Adrenal gland (tissue), 12 donors: ENCODE results near the gene ALDH3B1. TPM values are rescaled to one million over a fixed set of nuclear protein-coding genes. Genes with fewer than 3 reads are reported as not detected.
A peak's percentile ranks its signal among the peaks of the same experiment; 100 is the strongest.

Experiments
- DNase-seq, 7 donors: peaks; one replicate each; pipeline ENCODE4 v3.0.0-alpha.2; 2019 to 2020
- H3K27ac ChIP-seq, 5 donors: fragments of 200-600 bp; sonication (generic) in 4 of 5; 1 replicate in 3 of 5; 2 replicates in 2 of 5; pipeline versions ENCODE4 v1.5.1 to v1.8.0; 2016 to 2020; ENCODE audit warnings: mild to moderate bottlenecking in 1 of 5
- H3K27me3 ChIP-seq: fragments of 200-600 bp; 2 replicates; pipeline ENCODE4 v1.8.0; 2021
- H3K36me3 ChIP-seq, 2 donors: fragments of 200-600 bp; replicated peaks in 1 of 2; 1 replicate in 1 of 2; 2 replicates in 1 of 2; pipeline versions ENCODE4 v1.5.1 to v1.8.0; 2018 to 2022
- H3K4me1 ChIP-seq, 2 donors: fragments of 200-600 bp; replicated peaks in 1 of 2; 1 replicate in 1 of 2; 2 replicates in 1 of 2; pipeline versions ENCODE4 v1.5.1 to v1.8.0; 2018 to 2021
- H3K4me3 ChIP-seq, 4 donors: fragments of 200-600 bp; sonication (generic) in 3 of 4; one replicate each; pipeline ENCODE4 v1.5.1; 2016 to 2018
- H3K9me3 ChIP-seq, 3 donors: fragments of 200-600 bp; sonication (generic) in 1 of 3; replicated peaks in 1 of 3; 1 replicate in 2 of 3; 2 replicates in 1 of 3; pipeline versions ENCODE4 v1.5.1 to v1.8.0; 2016 to 2021
- CTCF ChIP-seq, 6 experiments: fragments of 450-650 bp in 4 of 6; fragments of 200-600 bp in 2 of 6; sonication (generic) in 1 of 6; IDR thresholded peaks; 1 replicate in 5 of 6; 2 replicates in 1 of 6; pipeline versions ENCODE4 v1.5.1 to v1.8.0; 2016 to 2021; ENCODE audit warnings: antibody characterized with exemption in 6 of 6, mild to moderate bottlenecking in 2 of 6, moderate library complexity in 1 of 6
- POLR2A ChIP-seq, 2 donors: fragments of 450-650 bp; IDR thresholded peaks; one replicate each; pipeline ENCODE4 v1.6.1; 2017; ENCODE audit warnings: antibody characterized with exemption in 2 of 2, mild to moderate bottlenecking in 2 of 2, moderate library complexity in 1 of 2
- WGBS, 4 donors: extraction: QIAGEN DNeasy Blood & Tissue Kit in 2 of 4; methylation state at CpG; one replicate each; pipeline versions ENCODE4 v1.1.5 to v1.1.7; 2013 to 2017; 5-methylcytosine and 5-hydroxymethylcytosine counted together
- intact Hi-C, 2 donors: fragments of 100-400 bp; cut with DNase I; formaldehyde crosslinking; loops; one replicate each; pipeline versions ENCODE4 v1.14.1 to v1.15.0; 2022 to 2023
- polyA plus RNA-seq, 3 donors: library from polyadenylated mRNA; stranded (reverse); fragments of 200-250 nt in 2 of 3; fragments of 350-450 nt in 1 of 3; fragmentation: Illumina TruSeq in 1 of 3; extraction: RNeasy Lipid Tissue Mini Kit (QIAGEN cat#74804) in 1 of 3; gene quantifications; one replicate each; pipeline ENCODE4 v1.2.3, GENCODE V29; 2013 to 2014
- total RNA-seq, 9 donors: library from RNA; depleted of rRNA in 4 of 9; stranded (reverse); fragments of >200 nt in 4 of 9; fragments of 120-200 nt in 1 of 9; fragmentation: NEBNext Ultra II Directional in 1 of 9; extraction: Animal tissue kit (Norgen Biotek cat#: 25700) in 1 of 9; gene quantifications; one replicate each; pipeline versions ENCODE4 v1.1.0 to v1.2.4, GENCODE V29; 2013 to 2023
- donor health status: healthy with polysubstance abuse.
- donor health status: Bipolar disorder and iron deficiency.
- donor health status: DM: yes; HTN: yes; CAD: no.
- donor health status: DM: no; HTN: no; CAD: no.
- donor health status: DM: no; HTN: no; CAD: no.
- donor health status: DM: yes; HTN: yes; CAD: no.

Gene ALDH3B1
- total and polyA plus RNA-seq, 12 donors, result 0.72 to 70.3 (median 51.6) TPM

- WGBS, 4 donors, result 23 to 40% (median 33%) methylated on average over 9 to 11 of the region's 11 CpGs
- Histone ChIP-seq H3K27ac (peak overlapping the region in 3 of 5 donors; percentile 41 to 62 (median 62)), H3K9me3 (no peaks in the 10 kb centered on the region), H3K36me3 (peaks cover 0 to 5% of the 10 kb centered on the region in 2 donors), H3K4me3 (no peak overlapping the region), H3K4me1 (peaks cover 8 to 33% of the 10 kb centered on the region in 2 donors), H3K27me3 (no peaks in the 10 kb centered on the region)
- TF ChIP-seq CTCF (IDR thresholded peaks at IDR 0.05) (peak; percentile 28 to 65 (median 40)), POLR2A (IDR thresholded peaks at IDR 0.05) (peak in 1 of 2 donors; percentile 29)
- DNase-seq, result peak in 6 of 7 donors; percentile 70 to 81 (median 78)
- intact Hi-C loops, result no loop called here
These were observed 10.4 kb downstream of the ALDH3B1 start for GRCh38 chr11:68020575-68020974.

GRCh38 chr11:68021167-68021787 lies 11.2 kb downstream of the ALDH3B1 start:
- peak in 3 of 7 donors; percentile 60 to 70 (median 70) for DNase-seq
- no peak overlapping the region for H3K4me3 ChIP-seq
- intact Hi-C loops, result no loop called here
- H3K9me3 ChIP-seq, result no peaks in the 10 kb centered on the region
- H3K27me3 ChIP-seq, result no peaks in the 10 kb centered on the region
- TF ChIP-seq CTCF (IDR thresholded peaks at IDR 0.05), result peak in 5 of 6 experiments; percentile 22 to 44 (median 39)
- no peak for TF ChIP-seq POLR2A (IDR thresholded peaks at IDR 0.05)
- peak overlapping the region in 3 of 5 donors; percentile 41 to 62 (median 62) for H3K27ac ChIP-seq
- H3K36me3 ChIP-seq, result peaks cover 0 to 5% of the 10 kb centered on the region in 2 donors
- WGBS, 4 donors, result 69 to 91% (median 76%) methylated on average over 7 to 27 of the region's 27 CpGs
- peaks cover 8 to 33% of the 10 kb centered on the region in 2 donors for H3K4me1 ChIP-seq

- Histone ChIP-seq H3K9me3 (no peaks in the 10 kb centered on the region), H3K4me3 (no peak overlapping the region), H3K27ac (no peak overlapping the region), H3K27me3 (no peaks in the 10 kb centered on the region), H3K36me3 (peaks cover 0 to 5% of the 10 kb centered on the region in 2 donors), H3K4me1 (peaks cover 2 to 25% of the 10 kb centered on the region in 2 donors)
- TF ChIP-seq CTCF (IDR thresholded peaks at IDR 0.05) (no peak), POLR2A (IDR thresholded peaks at IDR 0.05) (no peak)
- WGBS, 4 donors, result 85 to 93% (median 91%) methylated on average over 2 to 13 of the region's 13 CpGs
- DNase-seq, result no peak
- intact Hi-C loops, result no loop called here
These were observed 12.4 kb downstream of the ALDH3B1 start for GRCh38 chr11:68022531-68022930.

GRCh38 chr11:68024508-68024907 lies 14.4 kb downstream of the ALDH3B1 start:
- WGBS, 4 donors, result 80 to 91% (median 89%) methylated on average over 5 of the region's 5 CpGs
- Histone ChIP-seq H3K9me3 (no peaks in the 10 kb centered on the region), H3K4me3 (no peak overlapping the region), H3K36me3 (peaks cover 0 to 5% of the 10 kb centered on the region in 2 donors), H3K27me3 (no peaks in the 10 kb centered on the region), H3K27ac (no peak overlapping the region), H3K4me1 (peaks cover 10 to 33% of the 10 kb centered on the region in 2 donors)
- DNase-seq, result no peak
- TF ChIP-seq POLR2A (IDR thresholded peaks at IDR 0.05) (no peak), CTCF (IDR thresholded peaks at IDR 0.05) (no peak)
- intact Hi-C loops, result no loop called here
